GM21825 (cell line): ENCODE measurements around the gene MLPH.

ENCODE experiments used
- ATAC-seq: cut with Tn5 transposase; IDR thresholded peaks from one replicate; pipeline ENCODE4 v1.9.1; 2021; ENCODE audit warnings: mild to moderate bottlenecking, moderate library complexity; ENCODE audit not compliant: unreplicated experiment

Gene MLPH

DNA sequence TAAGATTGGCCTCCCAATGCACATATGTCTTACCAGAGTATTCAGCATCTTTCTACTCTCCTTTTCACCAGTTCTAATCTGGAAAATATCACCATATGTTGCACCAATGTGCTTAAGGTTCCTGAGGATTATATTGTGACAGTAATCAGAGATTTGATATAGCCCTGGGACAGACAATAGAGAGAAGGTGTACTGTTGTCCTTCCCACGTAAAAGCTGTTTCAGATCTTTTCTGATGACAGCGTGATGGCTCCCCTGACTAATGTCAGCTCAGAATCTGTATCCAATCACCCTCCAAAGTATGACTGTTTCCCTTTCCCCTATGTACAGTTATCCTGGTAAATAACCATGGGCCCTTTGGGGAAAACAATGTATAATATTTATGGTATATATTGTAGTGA is 9.0 kb upstream of the MLPH start:
- no peak for ATAC-seq

DNA sequence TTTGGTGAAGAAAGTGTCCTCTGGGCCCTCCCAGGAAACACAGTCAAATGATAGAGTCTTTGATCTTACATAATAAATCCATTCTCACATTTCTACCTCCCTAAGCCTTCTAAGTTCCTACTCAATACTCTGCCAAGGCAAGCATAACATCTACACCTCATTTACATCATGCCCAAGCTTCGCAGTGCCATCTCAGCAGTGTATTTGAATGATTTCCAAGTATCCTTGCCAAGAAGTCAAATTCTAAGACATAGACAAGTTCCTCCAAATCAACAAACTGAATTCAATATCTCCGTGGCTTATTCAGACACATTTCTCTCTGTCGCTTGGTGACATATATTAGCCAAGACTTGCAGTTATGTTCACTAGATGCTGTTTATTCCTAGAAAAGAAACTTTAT is 8.1 kb upstream of the MLPH start:
- ATAC-seq: no peak

DNA sequence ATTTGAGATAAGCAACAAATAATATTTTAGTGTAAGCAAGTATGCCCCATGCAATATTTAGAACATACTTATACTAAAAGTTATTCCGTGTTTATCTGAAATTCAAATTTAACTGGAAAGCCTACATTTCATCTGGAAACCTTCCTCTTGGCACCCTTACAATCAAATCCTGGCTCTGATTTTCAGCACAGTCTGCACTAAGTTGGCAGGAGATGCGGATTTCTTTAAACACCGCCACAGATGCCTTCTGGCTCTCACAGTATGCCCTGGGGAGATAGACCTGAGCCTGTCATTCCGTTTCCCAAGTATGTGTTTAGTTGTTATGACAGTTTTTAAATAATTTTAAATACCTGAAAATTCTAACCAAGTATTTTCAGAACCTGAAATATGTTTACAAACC is 7.3 kb upstream of the MLPH start:
- ATAC-seq: no peak

DNA sequence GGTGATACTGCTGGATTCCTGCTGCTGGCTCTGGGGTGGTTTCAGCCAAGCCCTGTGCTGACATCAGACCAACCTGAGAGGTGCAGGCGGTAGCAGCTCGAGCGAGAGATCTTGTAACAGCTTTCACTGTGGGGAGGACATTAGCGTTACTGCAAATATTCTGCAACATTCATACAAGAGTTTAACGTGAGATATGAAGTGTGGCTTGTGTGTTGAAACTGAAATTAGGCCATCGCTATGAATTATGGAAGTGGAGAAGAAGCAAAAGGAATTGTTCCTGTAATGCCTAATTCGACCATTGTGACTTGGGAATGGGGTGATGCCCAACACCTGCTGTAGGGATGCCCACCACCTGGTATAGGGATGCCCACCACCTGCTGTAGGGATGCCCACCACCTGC is 6.5 kb upstream of the MLPH start:
- no peak for ATAC-seq

DNA sequence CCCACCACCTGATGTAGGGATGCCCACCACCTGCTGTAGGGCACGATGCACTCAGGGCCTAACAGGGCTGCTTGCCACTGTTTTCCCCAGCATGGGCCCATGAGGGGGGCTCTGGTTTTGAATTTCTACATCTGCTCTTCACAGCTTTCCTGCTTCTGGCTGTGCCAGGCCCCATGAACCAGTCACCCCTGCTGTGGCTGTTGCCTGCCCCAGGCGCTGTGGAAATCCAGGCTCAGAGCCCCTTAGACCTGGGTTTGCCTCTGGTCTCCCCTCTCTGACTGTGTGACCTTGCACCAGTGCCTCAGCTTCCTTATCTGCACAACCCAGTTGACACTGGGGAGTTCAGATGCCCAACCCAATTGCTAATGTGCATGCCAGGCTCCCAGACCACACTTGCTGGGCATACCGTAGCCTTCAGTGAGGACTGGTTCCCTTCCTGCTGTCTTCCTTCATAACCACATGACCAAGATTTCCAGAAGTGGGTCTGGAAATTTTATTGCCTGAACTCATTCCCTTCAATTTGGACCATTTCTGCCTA is 6.0 kb upstream of the MLPH start:
- ATAC-seq: no peak

DNA sequence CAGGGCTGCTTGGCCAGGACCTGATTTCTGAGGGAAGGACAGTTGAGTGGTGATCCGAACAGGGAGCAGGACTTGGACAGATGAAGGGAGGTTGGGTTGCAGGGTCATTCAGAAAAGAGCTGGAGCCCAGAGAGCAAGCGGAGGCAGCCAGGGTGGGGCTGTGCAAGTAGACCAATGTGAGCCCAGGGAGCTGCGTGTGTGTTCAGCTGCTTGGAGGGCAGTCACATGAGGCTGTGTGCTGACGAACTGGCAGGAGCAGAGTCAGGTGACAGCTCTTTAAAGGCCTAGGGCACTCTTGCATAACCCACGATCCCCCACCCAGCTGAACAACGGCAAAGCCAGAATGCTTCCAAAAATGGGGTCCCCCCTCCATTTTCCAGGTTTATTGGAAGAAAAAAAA is 4.6 kb upstream of the MLPH start:
- no peak for ATAC-seq

DNA sequence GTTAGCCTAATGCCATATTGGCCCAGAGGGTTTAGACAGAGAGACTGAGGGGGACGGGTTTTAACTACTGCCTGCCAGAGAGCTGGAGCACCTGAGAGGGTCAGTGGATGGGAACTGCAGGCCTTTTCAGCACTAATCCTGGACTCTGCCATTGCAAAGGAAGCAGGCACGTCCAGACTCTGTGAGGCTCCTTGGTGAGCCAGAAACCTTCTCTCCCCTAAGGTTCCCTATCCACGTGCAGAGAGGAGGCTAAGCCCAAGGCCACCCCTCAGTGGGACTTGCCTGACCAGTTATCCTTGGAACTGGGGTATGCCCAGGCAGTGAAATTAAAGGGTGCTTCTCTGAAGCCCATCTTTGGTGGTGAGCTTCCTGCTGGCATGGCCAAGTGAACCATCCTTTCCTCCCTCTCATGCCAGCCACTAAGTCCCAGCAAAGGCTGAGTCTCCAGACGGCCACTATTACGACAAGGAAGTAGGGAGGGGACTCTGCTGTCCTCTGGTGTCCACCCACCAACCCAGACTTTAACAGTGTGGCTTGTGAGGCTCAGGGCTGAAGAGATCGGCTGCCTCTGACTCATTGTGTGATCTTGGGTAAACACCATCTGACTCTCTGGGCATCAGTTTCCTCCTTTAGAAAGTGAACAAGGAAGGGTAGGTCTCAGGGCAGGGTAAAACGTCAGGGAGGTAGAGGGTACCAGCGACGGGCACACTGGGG is 3.9 kb upstream of the MLPH start:
- ATAC-seq: no peak

DNA sequence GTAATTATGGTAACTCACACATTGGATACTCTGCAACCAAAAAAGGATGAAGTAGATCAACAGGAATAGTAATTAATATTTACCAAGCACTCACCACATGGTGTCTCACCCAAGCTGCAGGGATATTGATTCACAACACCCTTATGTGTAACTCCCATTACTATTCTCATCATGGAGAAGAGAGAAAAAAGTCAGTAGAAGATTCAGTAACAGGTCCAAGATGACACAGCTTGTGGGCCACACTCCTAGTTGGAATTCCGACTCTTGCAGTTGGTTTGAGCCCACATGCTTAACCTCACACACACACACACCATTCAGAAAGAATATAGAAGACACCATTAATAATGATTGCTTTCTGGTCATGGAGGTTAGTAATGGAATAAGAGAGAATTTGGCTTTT is 1.7 kb upstream of the MLPH start:
- ATAC-seq: no peak

DNA sequence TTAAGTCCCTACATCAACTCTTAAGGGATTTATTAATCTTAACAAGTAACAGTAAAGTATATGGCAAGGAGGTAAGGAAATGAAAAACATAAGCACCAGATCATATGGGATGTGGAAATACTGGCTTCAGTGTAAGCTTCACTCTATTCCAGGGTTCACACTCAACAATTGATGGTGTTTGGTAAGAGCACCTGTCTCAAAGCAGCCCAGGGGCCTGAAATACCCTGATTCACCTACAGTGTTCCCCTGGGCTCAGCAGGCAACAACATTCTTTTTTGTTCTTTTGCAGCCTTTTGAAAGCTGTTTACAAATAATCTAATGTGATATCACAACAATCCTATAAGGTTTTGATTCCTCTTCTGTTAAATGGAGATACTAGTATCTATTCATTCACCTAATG is 1.2 kb upstream of the MLPH start:
- no peak for ATAC-seq

DNA sequence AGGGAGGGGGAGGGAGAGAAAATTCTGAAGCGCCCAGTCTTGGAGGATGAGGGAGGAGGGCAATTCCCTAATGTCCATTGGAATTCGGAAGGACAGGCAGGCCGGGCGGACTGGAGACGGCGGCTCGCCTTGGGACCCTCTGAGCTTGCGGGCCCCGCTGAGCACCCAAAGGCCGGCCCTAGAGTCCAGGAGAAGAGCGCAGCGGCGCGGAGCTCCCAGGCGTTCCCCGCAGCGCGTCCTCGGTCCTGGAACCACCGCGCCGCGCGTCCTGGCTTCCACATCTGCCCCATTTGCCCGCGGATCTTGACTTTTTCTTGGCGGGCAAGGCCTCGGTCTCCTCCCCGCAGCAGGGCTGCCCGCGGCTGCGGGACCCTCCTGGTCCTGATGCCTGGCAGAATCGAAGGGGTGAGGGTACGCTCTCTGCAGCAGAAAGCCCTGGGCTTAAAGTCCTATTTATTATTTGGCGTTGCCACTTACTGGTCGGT is 675 bp upstream of the MLPH start:
- no peak for ATAC-seq

DNA sequence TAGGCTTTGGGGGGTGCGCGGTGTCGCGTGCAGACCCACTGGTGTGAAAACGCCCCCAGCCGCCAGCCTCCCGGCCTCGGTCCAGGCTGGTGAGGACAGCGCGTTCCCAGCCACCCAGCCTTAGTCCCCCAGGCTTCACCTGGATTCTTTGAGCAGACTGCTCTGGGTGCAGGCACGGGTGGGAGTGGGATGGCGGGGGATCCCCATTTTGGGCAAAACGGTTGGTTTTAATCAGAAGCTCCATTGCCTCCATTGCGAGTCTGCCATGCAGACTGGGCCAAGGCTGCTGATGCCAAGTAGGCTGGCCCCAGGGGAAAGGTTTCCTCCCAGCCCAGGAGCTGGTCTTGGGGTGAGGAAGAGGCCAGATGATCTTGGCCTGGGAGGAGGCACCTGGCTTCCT is 445 bp downstream of the MLPH start:
- ATAC-seq: no peak

DNA sequence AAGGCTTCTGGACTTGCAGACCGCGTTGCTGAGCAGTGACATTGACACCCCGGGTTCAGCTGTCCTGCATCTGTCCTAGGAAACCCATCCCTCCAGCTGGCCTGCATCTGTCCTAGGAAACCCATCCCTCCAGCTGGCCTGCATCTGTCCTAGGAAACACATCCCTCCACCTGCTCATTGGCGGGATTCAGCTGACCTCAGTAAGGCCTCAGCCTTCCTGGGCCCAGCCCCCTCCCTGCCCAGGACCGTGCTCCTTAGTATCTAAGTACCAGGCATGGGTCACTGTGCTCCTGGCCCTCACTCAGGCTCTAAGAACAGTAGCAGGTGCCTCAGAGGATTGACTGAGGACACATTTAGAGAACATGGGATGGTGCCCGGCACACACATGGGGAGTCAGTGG is 1.2 kb downstream of the MLPH start:
- no peak for ATAC-seq

DNA sequence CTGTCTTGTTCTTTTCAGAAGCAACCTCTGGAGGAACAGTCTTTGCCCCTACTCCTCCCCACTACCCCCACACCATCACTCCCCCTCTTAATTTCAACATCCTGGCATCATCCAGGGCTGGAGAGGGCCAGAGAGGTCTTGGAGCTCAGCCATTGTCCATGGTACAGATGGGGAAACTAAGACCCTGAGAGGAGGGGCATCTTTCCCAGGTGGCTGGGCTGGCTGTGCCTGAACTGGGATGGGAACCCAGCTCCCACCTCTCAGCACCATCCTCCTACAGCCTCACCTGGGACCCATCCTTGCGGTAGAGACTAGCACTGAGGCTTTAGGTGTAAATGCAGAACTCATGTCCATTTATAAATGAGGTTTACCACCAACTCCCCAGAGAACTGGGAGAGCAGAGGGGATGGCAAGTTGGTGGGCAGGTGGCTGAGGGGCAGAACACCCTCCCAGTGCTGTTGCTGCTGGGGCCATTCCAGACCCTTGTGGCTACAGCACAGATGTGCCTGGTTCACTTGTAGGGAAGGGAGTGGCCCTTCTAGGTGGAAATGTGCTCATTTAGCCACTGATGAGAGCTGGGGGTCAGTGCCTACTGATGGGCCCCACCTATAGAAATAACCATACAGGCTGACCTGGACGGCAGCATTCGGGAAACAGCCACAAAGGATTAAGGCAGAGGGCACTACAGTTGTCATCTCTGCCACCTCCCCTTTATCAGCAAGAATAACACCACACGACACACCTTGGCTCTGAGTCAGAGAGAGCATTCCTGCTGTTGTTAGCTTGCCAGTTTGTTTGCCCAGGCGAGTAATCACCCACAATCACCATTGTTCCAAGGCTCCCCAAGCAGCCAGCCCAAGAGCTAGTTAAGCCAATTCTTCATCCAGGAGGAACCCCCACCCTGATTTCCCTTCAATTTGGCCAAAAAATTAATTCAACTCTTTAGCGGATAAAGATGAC is 2.1 kb downstream of the MLPH start:
- ATAC-seq: no peak

DNA sequence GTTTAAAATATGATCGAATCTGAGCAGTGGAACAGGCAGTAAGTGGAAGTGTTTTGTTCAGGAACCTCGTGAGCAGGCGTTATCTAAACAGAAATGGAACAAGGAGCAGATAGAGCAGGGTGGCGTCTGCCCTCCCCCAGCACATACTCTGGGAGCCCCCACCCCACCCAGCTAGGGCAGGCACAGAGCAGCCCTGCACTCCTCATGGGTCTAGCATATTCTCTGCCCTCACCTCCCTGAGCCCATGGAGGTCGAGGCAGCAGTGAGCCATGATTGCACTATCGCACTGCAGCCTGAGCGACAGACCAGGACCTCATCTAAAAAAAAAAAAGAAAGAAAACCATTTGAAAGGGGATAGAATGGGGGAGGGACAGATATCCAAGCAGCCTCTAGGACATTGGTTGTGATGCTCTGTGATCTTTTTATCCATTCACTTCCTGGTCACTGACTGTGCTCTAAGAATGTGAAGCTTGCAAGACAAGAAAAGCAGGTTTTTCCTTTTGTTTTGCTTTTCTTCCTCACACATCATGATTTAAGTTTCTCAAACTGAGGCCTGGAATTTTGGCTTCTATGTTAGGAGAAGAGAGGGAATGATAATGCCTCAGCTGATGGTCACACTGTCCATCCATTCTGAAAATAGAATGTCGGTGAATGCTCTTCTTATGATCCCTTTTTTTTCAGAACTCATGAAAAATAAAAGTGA is 3.1 kb downstream of the MLPH start:
- ATAC-seq: no peak

DNA sequence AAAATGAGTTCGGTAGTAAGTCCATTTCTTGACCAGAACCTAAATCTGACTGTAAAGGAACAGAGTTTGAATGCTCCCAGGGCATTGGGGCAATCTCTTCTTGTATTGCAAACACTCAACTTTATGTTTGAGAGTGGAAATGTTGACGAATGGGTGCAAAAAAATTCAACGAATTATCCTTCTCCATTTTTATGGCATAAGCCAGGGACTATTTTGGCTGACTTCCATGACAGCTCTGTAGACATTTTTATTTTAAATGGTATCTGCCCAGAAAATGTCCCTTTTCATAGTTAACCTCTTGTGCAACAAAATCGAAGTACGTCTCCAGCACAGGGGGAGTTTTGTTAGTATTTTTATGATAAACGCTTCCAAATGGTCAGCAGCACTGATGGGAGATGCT is 3.7 kb downstream of the MLPH start:
- ATAC-seq: no peak

DNA sequence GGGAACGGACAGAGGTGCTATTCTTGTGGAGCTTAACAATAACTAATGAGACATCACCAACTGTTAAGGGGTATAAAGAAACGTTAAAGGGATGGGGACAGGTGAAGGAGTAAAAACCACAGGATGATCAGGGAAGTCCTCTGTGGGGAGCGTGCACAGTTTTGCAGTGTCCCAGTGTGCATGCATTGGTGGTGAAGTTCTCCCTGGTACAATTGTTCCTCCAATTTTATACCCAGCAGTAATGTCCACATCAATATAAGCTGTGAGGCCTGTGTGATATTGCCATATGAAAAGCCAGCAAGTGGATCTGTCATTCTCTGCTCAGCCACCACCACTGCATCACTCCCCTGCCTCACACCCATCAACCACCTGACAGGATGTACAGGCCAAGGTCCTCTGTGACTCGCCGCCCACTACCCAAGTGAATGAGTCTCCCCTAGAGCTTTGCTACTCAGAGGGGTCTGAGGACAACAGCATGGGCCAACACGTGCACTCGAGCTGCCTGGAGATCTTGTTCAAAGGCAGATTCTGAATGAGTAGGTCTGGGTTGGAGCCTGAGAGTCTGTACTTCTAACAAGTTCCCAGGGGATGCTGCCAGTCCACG is 4.6 kb downstream of the MLPH start:
- ATAC-seq: no peak

DNA sequence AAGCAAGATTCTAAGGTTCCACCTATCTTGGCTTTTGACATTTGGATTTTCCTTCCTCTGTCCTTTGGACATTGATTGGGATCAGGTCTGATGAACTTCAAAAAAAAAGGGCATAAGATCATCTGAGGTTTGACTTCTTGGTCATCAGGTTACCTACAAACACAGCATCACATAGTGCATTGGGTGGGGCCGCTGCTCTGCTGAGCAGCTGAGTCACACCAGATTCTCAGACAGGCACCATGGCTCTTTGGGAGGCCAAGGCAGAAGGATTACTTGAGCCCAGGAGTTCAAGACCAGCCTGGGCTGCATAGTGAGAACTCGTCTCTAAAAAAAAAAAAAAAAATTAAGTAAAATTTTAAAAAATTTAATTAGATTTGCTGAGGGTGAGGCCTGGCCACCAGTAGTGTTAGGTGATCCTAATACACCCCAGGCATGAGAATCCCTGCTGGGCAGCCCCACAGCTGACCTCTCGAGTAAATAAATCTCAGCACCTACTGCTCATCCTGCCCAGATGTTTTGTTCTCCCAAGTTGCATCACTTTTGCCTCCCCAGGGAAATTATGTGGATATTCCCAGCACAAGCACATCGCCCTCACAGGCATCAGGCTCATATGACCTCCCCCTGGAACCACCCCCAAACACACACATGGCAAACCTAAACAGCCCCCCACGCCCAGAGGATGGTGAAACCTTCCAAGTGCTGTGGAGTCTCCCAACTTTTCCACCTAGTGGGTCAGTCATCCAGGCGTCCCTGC is 5.3 kb downstream of the MLPH start:
- ATAC-seq: no peak

DNA sequence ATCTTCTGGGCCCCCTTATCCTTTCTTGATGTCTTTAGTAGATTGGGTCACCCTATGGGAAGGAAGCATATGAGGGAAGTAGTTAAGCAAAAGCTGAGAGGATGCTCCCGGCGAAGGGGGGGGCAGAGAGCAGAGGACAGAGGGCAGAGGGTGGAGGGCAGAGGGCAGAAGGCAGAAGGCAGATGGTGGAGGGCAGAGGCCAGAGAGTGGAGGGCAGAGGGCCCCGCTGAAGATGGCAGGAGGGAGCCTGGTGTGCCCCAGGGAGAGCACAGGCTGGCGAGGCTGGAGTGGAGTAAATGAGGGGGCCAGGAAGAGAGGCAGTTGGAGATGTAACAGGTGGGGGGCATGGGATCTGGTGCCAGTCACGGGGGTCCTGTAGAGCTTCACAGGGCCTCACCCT is 7.0 kb downstream of the MLPH start:
- ATAC-seq: no peak

DNA sequence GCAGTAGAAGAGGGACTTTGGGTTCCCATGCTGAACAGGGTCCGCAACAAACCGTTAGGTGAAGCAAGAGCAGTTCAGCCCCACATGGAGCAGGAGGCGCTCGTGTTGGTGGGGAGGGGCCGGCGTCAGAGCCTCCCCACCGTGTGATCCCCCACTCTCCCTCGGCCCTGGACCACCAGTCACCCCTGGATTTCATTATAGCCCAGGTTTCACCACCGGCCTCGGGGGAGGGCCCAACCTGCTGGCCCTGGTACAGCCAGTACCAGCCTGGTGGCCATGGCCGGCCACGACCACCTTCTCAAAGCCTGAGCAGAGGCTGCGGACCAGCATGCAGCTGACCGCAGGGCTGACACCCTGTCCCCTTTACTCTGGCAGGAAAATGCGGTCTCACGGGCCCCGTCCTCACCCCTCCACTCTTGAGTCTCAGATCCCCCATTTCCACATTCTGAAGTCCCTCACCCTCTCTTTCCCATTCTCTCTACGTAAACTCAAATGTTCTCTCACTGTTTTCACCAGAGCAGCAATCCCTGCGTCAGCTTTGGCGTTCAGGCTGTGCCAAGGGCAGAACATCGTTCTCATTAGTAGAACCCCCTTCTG is 8.6 kb downstream of the MLPH start:
- no peak for ATAC-seq

DNA sequence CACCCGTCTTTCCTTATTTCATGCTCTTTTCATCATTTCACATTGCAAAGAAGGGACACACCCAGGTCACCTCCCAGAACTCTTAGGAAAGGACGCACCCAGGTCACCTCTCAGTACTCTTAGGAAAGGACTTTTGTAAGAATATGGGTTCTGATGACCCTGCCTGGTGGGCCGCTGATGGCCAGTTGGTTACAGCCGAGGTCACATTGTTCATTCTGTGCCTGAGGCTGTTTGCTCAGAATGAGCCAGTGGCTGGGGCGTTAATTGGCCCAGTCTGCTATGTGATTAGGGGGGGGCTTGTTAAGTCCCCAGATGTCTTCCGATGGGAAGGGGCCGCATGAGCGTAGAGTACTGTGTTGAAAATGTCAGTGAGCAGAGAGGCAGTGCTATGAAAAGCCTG is 9.4 kb downstream of the MLPH start:
- ATAC-seq: no peak
